Measurements from ENCODE around the gene PTCD1.

The PTCD1 gene

DNA sequence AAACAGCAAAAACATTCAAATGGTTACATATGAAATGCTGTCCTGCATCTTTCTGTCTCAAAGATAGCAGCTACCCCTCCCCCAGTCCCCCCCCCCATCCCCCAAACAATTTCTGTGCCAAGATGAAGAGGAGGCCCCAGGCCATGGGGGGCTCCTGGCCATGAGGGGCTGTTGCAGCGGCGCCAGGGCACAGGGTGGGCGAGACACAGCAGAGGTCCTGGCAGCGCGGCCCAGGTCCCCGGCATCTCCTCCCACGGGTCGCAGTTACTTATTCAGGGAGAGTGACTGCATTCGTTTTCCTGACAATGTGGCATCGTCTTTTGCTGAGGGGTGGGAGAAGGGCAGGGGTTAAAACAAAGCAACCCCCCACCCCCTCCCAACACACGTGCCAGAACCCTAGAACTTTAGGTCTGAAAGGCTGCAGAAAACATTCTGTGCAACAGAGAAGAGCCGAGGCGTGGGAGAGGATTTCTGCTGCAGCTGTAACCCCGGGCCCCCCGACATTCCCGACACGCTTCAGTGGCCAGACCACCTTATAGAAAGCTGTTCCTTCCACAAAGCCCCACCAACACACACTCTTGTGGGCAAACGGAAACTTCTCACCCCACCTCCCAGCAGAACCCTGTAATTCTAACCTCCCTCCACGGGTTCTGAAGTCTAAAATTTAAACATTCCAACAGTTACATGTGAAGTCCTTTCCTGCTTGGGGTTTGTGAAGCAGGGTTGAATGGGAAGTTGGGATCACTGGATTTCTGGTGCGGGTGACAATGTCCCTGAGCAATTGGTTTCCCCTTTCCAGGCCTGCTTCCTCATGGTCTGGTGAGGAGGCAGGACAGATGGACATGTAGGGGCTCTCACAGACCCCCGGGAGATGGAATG, 41.9 kb downstream of the PTCD1 start:
- no peak overlapping the region for H3K4me3 ChIP-seq (ENCODE audit: low read depth, low read length)
- DNase-seq (ENCODE audit: low read depth): no peak
- TF ChIP-seq, protein P1, sequence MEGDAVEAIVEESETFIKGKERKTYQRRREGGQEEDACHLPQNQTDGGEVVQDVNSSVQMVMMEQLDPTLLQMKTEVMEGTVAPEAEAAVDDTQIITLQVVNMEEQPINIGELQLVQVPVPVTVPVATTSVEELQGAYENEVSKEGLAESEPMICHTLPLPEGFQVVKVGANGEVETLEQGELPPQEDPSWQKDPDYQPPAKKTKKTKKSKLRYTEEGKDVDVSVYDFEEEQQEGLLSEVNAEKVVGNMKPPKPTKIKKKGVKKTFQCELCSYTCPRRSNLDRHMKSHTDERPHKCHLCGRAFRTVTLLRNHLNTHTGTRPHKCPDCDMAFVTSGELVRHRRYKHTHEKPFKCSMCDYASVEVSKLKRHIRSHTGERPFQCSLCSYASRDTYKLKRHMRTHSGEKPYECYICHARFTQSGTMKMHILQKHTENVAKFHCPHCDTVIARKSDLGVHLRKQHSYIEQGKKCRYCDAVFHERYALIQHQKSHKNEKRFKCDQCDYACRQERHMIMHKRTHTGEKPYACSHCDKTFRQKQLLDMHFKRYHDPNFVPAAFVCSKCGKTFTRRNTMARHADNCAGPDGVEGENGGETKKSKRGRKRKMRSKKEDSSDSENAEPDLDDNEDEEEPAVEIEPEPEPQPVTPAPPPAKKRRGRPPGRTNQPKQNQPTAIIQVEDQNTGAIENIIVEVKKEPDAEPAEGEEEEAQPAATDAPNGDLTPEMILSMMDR (IDR thresholded peaks at IDR 0.05; ENCODE audit: insufficient read depth, low read depth, low read length, missing control alignments): no peak

GRCh38 chr7:99395616-99396327, 42.8 kb downstream of the PTCD1 start:
- no peak for DNase-seq (ENCODE audit: low read depth)
- no peak overlapping the region for H3K4me3 ChIP-seq (ENCODE audit: low read depth, low read length)
- TF ChIP-seq, protein P1 (IDR thresholded peaks at IDR 0.05; ENCODE audit: insufficient read depth, low read depth, low read length, missing control alignments): no peak

DNA sequence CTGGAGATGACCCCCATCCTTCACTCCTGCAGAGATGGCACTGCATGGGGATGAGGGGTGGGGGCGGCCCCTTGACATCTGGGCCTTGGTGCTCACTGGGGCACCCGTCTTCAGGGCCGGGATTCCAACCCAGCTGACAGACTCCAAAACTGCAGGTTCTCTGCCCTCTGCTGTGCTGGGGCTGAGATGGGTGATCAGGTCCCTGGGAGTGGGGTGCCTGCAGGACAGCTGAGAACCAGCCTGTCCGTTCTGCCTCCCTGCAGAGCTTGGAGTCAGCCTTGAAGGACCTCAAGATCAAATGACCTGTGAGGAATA, 44.5 kb downstream of the PTCD1 start:
- TF ChIP-seq, protein P1 (IDR thresholded peaks at IDR 0.05; ENCODE audit: insufficient read depth, low read depth, low read length, missing control alignments): no peak
- no peak overlapping the region for H3K4me3 ChIP-seq (ENCODE audit: low read depth, low read length)
- no peak for DNase-seq (ENCODE audit: low read depth)

DNA sequence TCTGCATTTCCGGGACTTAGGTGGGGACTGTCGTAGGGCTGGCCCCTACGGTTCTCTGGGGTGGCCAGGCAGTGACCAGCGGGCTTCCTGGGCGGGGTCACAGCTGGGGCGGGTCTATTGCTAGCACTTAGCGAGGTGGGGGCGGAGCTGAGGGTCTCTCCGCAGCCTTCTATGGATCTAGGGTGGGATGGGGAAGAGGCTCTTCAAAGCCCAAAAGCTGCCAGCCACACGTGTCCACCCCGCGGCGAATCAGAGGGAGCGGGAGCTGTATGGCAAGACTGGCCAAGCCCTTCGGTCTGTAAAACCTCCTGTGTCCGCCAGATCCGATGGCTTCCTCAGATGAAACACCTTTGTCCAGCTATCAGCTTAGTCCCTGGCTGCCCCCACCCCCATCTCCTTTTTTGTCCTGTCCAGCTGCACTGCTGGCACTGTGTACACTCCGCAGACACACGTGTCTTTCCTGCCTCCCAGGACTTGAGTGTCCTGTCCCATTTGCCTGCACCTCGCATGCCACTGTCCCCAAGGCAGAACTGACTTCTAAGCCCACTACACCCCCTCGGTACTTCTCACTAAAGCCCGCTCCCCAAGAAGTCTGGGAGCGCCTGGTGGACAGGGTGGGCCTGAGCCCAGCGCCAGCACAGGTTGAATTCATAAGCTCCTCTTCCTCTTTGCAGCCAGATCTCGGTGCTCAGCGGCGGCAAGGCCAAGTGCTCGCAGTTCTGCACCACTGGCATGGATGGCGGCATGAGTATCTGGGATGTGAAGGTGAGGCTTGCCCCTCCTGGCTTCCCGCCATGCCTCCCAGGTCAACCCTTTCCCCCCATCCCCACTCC, 45.0 kb downstream of the PTCD1 start:
- TF ChIP-seq, protein P1 (IDR thresholded peaks at IDR 0.05; ENCODE audit: insufficient read depth, low read depth, low read length, missing control alignments): no peak
- no peak overlapping the region for H3K4me3 ChIP-seq (ENCODE audit: low read depth, low read length)
- no peak for DNase-seq (ENCODE audit: low read depth)

DNA sequence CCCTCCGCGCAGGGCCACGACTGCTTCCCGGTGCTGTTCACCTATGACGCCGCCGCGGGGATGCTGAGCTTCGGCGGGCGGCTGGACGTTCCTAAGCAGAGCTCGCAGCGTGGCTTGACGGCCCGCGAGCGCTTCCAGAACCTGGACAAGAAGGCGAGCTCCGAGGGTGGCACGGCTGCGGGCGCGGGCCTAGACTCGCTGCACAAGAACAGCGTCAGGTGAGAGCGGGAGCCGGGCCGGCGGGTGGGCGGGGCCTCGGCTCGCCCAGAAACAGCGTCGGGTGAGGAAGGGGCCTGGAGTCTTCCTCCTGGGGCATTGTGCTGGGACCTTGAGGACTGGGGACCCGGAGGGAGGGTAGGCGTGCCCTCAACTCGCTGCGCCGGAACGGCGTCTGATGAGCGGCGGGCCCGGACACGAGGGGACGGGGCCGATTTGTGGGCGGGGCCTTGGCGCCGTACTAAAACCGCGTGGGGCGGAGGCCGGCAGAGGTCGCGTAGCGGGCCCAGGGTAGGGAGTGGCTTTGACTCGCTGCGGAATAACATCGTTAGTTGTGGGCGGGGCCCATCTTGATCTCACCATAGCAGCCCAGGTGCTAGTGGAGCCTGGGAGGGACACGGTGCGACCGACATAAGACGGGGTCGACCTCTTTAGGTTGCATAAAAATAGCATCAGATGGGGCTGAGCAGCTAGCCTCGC, 45.8 kb downstream of the PTCD1 start:
- no peak overlapping the region for H3K4me3 ChIP-seq (ENCODE audit: low read depth, low read length)
- DNase-seq (ENCODE audit: low read depth): peak; percentile 71
- TF ChIP-seq, protein P1 (IDR thresholded peaks at IDR 0.05; ENCODE audit: insufficient read depth, low read depth, low read length, missing control alignments): no peak

DNA sequence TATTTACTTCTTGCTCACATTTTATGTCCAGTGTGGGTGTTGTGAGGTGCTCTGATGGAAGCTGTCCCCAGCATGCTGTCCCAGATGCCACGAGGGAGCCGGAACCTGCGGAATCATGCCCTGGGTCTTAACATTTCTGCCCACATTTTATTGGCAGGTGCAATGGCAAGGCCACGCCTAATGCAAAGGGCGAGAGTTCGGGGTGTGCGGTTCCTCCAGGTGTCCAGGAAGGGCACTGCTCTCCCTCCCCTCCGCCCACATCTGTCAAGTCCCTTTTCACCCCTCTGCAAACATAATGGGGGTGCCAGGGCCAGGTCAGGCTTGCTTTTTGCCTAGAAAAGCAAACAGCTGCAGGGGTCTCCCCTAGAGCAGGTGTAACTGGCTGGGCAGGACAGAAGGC, 46.6 kb downstream of the PTCD1 start:
- DNase-seq (ENCODE audit: low read depth): no peak
- TF ChIP-seq, protein P1 (IDR thresholded peaks at IDR 0.05; ENCODE audit: insufficient read depth, low read depth, low read length, missing control alignments): no peak
- H3K4me3 ChIP-seq (ENCODE audit: low read depth, low read length): no peak overlapping the region
